HL-60 (cell line): Measurements from ENCODE around the gene ABHD8.
"Not testable (repeated sequence)": the region's sequence is repeated elsewhere in the genome, so short reads cannot be mapped to it uniquely, and the experiment has no call there.

ENCODE experiments used
- DNase-seq, 2 experiments: peaks; one replicate each; pipeline ENCODE4 v3.0.0-alpha.2; 2010 to 2020; ENCODE audit warnings: low read depth in 1 of 2, low spot score in 1 of 2
- H3K27ac ChIP-seq: fragments of 250-450 bp; sonication (Bioruptor Pico); replicated peaks from 2 replicates; pipeline ENCODE4 v1.5.1; 2020; ENCODE audit warnings: mild to moderate bottlenecking, moderate library complexity
- H3K27me3 ChIP-seq: fragments of 250-450 bp; sonication (Bioruptor Pico); 2 replicates; pipeline ENCODE4 v1.5.1; 2021; ENCODE audit warnings: mild to moderate bottlenecking, moderate library complexity; ENCODE audit not compliant: insufficient read depth, poor library complexity, severe bottlenecking
- H3K4me3 ChIP-seq: replicated peaks from 2 replicates; pipeline ENCODE4 v1.5.1; 2011; ENCODE audit warnings: mild to moderate bottlenecking, control low read depth, low read length; ENCODE audit not compliant: insufficient read depth
- GABPA ChIP-seq: IDR thresholded peaks from 2 replicates; pipeline ENCODE4 v1.6.1; 2012; ENCODE audit warnings: low read depth
- POLR2AphosphoS5 ChIP-seq: IDR thresholded peaks from 2 replicates; pipeline ENCODE4 v1.6.1; 2012; ENCODE audit warnings: low read depth
- SPI1 ChIP-seq: IDR thresholded peaks from 2 replicates; pipeline ENCODE4 v1.6.1; 2012; ENCODE audit warnings: low read depth, mild to moderate bottlenecking, borderline replicate concordance
- TF ChIP-seq, protein P1 (sequence below): IDR thresholded peaks from 2 replicates; pipeline ENCODE4 v1.6.1; 2012; ENCODE audit warnings: low read depth; ENCODE audit not compliant: insufficient replicate concordance
- TF ChIP-seq, protein P2 (sequence below): IDR thresholded peaks from one replicate; pipeline ENCODE4 v1.5.1; 2011; ENCODE audit warnings: low read length, control low read depth, inconsistent platforms; ENCODE audit not compliant: insufficient read depth

ABHD8 gene

DNA sequence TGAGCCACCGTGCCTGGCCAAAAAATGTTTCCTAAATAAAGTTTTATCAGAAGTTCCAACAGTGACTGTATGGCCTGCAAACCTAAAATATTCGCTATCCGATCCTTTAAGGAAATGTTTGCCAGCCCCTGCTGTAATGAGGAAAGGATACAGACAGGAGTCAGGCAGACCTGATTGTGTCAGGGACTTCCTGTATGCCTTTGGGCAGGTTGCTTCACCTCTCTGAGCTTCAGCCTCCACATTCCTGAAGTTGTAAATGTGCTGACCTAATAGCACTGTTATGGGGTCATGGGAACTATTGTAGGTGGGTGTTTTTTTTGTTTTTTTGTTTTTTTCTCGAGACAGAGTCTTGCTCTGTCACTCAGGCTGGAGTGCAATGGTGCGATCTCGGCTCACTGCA, 6.2 kb downstream of the ABHD8 start:
- H3K27ac ChIP-seq = no peak overlapping the region
- no peak overlapping the region for H3K4me3 ChIP-seq
- H3K27me3 ChIP-seq = no peaks in the 10 kb centered on the region
- no peak for DNase-seq
- TF ChIP-seq, protein P1, sequence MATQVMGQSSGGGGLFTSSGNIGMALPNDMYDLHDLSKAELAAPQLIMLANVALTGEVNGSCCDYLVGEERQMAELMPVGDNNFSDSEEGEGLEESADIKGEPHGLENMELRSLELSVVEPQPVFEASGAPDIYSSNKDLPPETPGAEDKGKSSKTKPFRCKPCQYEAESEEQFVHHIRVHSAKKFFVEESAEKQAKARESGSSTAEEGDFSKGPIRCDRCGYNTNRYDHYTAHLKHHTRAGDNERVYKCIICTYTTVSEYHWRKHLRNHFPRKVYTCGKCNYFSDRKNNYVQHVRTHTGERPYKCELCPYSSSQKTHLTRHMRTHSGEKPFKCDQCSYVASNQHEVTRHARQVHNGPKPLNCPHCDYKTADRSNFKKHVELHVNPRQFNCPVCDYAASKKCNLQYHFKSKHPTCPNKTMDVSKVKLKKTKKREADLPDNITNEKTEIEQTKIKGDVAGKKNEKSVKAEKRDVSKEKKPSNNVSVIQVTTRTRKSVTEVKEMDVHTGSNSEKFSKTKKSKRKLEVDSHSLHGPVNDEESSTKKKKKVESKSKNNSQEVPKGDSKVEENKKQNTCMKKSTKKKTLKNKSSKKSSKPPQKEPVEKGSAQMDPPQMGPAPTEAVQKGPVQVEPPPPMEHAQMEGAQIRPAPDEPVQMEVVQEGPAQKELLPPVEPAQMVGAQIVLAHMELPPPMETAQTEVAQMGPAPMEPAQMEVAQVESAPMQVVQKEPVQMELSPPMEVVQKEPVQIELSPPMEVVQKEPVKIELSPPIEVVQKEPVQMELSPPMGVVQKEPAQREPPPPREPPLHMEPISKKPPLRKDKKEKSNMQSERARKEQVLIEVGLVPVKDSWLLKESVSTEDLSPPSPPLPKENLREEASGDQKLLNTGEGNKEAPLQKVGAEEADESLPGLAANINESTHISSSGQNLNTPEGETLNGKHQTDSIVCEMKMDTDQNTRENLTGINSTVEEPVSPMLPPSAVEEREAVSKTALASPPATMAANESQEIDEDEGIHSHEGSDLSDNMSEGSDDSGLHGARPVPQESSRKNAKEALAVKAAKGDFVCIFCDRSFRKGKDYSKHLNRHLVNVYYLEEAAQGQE = no peak
- TF ChIP-seq, protein P2, sequence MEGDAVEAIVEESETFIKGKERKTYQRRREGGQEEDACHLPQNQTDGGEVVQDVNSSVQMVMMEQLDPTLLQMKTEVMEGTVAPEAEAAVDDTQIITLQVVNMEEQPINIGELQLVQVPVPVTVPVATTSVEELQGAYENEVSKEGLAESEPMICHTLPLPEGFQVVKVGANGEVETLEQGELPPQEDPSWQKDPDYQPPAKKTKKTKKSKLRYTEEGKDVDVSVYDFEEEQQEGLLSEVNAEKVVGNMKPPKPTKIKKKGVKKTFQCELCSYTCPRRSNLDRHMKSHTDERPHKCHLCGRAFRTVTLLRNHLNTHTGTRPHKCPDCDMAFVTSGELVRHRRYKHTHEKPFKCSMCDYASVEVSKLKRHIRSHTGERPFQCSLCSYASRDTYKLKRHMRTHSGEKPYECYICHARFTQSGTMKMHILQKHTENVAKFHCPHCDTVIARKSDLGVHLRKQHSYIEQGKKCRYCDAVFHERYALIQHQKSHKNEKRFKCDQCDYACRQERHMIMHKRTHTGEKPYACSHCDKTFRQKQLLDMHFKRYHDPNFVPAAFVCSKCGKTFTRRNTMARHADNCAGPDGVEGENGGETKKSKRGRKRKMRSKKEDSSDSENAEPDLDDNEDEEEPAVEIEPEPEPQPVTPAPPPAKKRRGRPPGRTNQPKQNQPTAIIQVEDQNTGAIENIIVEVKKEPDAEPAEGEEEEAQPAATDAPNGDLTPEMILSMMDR = no peak
- TF ChIP-seq POLR2AphosphoS5 = no peak
- no peak for TF ChIP-seq GABPA
- no peak for TF ChIP-seq SPI1

DNA sequence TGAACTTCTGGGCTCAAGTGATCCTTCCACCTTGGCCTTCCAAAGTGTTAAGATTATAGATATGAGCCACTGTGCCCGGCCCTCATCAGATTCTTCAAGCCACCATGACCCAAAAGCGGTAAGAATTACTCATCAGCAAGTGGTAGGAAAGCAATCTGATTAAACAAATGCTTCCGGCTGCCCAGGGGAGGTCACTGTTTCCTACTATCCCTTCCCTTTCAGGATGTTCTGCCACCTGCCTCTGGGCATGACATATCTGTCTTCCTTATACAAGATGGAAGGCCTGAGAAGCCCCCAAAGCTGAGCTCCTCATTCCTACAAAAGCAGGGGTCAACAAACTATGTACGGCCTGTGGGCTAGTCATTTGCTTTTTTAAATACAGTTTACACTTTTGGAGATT, 7.0 kb downstream of the ABHD8 start:
- H3K27ac ChIP-seq = no peak overlapping the region
- H3K27me3 ChIP-seq = no peaks in the 10 kb centered on the region
- no peak for TF ChIP-seq POLR2AphosphoS5
- no peak for TF ChIP-seq SPI1
- TF ChIP-seq, protein P1 = no peak
- TF ChIP-seq, protein P2 = no peak
- no peak for TF ChIP-seq GABPA
- DNase-seq = no peak
- no peak overlapping the region for H3K4me3 ChIP-seq

DNA sequence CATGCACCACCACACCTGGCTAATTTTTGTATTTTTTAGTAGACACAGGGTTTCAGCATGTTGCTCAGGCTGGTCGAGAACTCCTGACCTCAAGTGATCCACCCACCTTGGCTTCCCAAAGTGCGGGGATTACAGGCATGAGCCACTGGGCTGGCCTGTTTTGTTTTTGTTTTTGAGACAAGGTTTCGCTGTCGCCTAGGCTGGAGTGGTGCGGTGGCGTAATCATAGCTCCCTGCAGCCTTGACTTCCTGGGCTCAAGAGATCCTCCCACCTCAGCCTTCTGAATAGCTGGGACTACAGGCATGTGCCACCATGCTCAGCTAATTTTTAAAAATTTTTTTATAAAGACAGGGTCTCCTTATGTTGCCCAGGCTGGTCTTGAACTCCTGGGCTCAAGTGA, 7.7 kb downstream of the ABHD8 start:
- H3K27me3 ChIP-seq, H3K4me3 ChIP-seq, H3K27ac ChIP-seq: not testable (repeated sequence)
- peak in 1 of 2 experiments; percentile 28 for DNase-seq

DNA sequence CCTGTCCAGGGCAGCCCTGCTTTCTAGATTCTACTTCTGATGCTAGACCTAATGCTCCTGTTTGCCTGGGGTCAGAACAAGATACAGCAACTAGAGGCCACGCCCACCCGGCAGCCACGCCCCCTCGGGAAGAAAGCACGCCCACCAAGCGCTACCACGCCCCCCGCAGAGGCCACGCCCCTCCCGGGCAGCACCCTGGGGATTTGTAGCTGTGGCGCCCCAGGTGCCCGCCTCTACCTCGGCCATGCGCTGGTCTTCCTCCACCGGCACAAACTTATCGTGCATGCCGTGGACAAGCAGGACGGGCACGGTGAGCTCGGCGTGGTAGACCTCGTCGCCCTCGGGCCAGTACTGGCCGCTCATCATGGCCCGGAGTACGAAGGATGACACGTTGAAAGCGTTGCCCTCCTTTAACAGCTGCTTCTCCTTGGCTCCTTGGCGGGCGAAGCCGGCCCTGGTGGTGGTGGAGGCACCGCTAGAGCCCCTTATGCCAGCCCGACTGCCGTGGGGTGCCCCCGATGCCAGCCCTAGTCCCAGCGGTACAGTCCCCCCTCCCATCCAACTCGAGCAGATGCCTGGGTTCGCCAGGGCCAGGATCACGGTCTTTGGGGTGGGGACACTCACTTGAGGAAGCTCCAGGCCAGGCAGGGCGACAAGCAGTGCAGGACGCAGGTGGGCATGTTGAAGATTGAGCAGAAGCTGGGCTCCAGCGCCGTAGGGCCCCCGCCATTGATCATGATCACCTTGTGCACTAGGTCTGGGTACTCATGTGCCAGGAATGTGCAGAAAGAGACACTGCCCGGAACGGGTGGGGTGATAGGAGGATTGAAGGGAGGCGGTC, 9.0 kb downstream of the ABHD8 start:
- TF ChIP-seq GABPA (no peak), SPI1 (no peak)
- TF ChIP-seq, protein P1 = no peak
- TF ChIP-seq, protein P2 = no peak
- Histone ChIP-seq H3K27ac (no peak overlapping the region), H3K4me3 (no peak overlapping the region), H3K27me3 (no peaks in the 10 kb centered on the region)
- no peak for DNase-seq
